HepG2 (cell line): ENCODE measurements around the gene ZNF320. TPM values are rescaled to one million over a fixed set of nuclear protein-coding genes. Genes with fewer than 3 reads are reported as not detected.

Experiments
- ATAC-seq: fragments of 200-7000 bp; cut with Tn5 transposase; 3 replicates; pipeline ENCODE4 v1.9.1; 2020; ENCODE audit warnings: mild to moderate bottlenecking, moderate library complexity
- BruUV-seq: library from RNA; stranded (reverse); fragments of 400-500 nt; replicated peaks from 2 replicates; lab custom pipeline; 2021; lab: Mats Ljungman, UMichigan
- CTCF ChIA-PET: fragments of 300-600 bp; formaldehyde crosslinking; extraction: SDS; loops from one replicate; lab custom pipeline; 2021; ENCODE audit warnings: low total read pairs, inconsistent platforms, low intra/inter-chr PET ratio; lab: Yijun Ruan, JAX
- POLR2A ChIA-PET: fragments of 350-600 bp; sonication (Branson Sonifier 250); formaldehyde crosslinking; loops from one replicate; lab custom pipeline; 2020; ENCODE audit warnings: antibody characterized with exemption, inconsistent platforms; lab: Yijun Ruan, JAX
- DNase-seq: peaks from one replicate; pipeline ENCODE4 v3.0.0-alpha.2; 2015; ENCODE audit warnings: low spot score
- FAIRE-seq: peaks from 3 replicates; lab custom pipeline; 2011; peaks lifted over from hg19 to GRCh38; lab: Jason Lieb, UNC
- H2AFZ ChIP-seq: one replicate; pipeline ENCODE4 v1.6.1; 2011; ENCODE audit warnings: low read length, inconsistent platforms
- H3K27ac ChIP-seq: fragments of 300-600 bp; 3 replicates; pipeline ENCODE4 v1.8.0; 2011; ENCODE audit warnings: mixed run types, mild to moderate bottlenecking, mixed read lengths, low read length, inconsistent platforms; ENCODE audit not compliant: insufficient read depth; ENCODE audit errors: extremely low read length
- H3K27me3 ChIP-seq, 2 experiments: fragments of 200-600 bp in 1 of 2; 2 replicates in 1 of 2; 3 replicates in 1 of 2; pipeline versions ENCODE4 v1.6.0 to v1.8.0; 2011; ENCODE audit warnings: low read length in 2 of 2, mild to moderate bottlenecking in 2 of 2, moderate library complexity in 2 of 2, inconsistent platforms in 1 of 2; ENCODE audit not compliant: insufficient read depth in 2 of 2, control insufficient read depth in 1 of 2
- H3K36me3 ChIP-seq, 2 experiments: fragments of 200-600 bp in 1 of 2; replicated peaks in 1 of 2; 2 replicates in 1 of 2; 3 replicates in 1 of 2; pipeline versions ENCODE4 v1.5.1 to v1.8.0; 2011; ENCODE audit warnings: low read length in 2 of 2, inconsistent platforms in 1 of 2; ENCODE audit not compliant: insufficient read depth in 2 of 2, control insufficient read depth in 1 of 2
- H3K4me1 ChIP-seq: 2 replicates; pipeline ENCODE4 v1.5.1; 2012; ENCODE audit warnings: low read length, inconsistent platforms; ENCODE audit not compliant: insufficient read depth
- H3K4me2 ChIP-seq: 2 replicates; pipeline ENCODE4 v1.6.0; 2011; ENCODE audit warnings: low read depth, low read length, inconsistent platforms
- H3K4me3 ChIP-seq, 3 experiments: fragments of 200-600 bp in 1 of 3; sonication (generic), shearing (Covaris generic) in 1 of 3; replicated peaks in 1 of 3; 2 replicates each; pipeline ENCODE4 v1.5.1; 2011 to 2016; ENCODE audit warnings: low read length in 3 of 3, inconsistent platforms in 2 of 3, low read depth in 2 of 3, mild to moderate bottlenecking in 2 of 3, control low read depth in 1 of 3, mixed read lengths in 1 of 3; ENCODE audit not compliant: insufficient read depth in 1 of 3
- H3K79me2 ChIP-seq: one replicate; pipeline ENCODE4 v1.6.1; 2011; ENCODE audit warnings: low read length, inconsistent platforms; ENCODE audit not compliant: insufficient read depth
- H3K9ac ChIP-seq: 2 replicates; pipeline ENCODE4 v1.6.0; 2011; ENCODE audit warnings: mild to moderate bottlenecking, low read depth, low read length, inconsistent platforms; ENCODE audit not compliant: insufficient read depth
- H3K9me3 ChIP-seq: 2 replicates; pipeline ENCODE4 v1.5.1; 2012; ENCODE audit warnings: mild to moderate bottlenecking, low read length
- H4K20me1 ChIP-seq: 2 replicates; pipeline ENCODE4 v1.6.0; 2011; ENCODE audit warnings: inconsistent platforms, mild to moderate bottlenecking, low read length, moderate library complexity; ENCODE audit not compliant: insufficient read depth
- ATRX ChIP-seq: sonication (generic); formaldehyde crosslinking; IDR thresholded peaks from 2 replicates; pipeline ENCODE4 v1.4.0; 2020; ENCODE audit warnings: missing genetic modification reagents, borderline replicate concordance
- GZF1 ChIP-seq: sonication (generic); formaldehyde crosslinking; IDR thresholded peaks from 2 replicates; pipeline ENCODE4 v1.5.1; 2020; ENCODE audit warnings: mild to moderate bottlenecking, missing genetic modification reagents
- PAF1 ChIP-seq: IDR thresholded peaks from 2 replicates; pipeline ENCODE4 v1.6.1; 2016; ENCODE audit warnings: missing genetic modification reagents, missing compliant biosample characterization
- RXRB ChIP-seq: IDR thresholded peaks from 2 replicates; pipeline ENCODE4 v1.6.1; 2016; ENCODE audit warnings: borderline replicate concordance, missing genetic modification reagents, missing compliant biosample characterization
- SMAD1 ChIP-seq: sonication (generic); formaldehyde crosslinking; IDR thresholded peaks from 2 replicates; pipeline ENCODE4 v1.4.0; 2020; ENCODE audit warnings: missing genetic modification reagents, low read depth, mild to moderate bottlenecking, borderline replicate concordance
- SP5 ChIP-seq: IDR thresholded peaks from 2 replicates; pipeline ENCODE4 v1.6.1; 2016; ENCODE audit warnings: low read depth, borderline replicate concordance
- ZBTB21 ChIP-seq: sonication (generic); formaldehyde crosslinking; IDR thresholded peaks from 2 replicates; pipeline ENCODE4 v1.4.0; 2020; ENCODE audit warnings: missing genetic modification reagents
- ZNF263 ChIP-seq: sonication (generic); formaldehyde crosslinking; IDR thresholded peaks from 2 replicates; pipeline ENCODE4 v1.4.0; 2020; ENCODE audit warnings: missing genetic modification reagents
- ZNF75D ChIP-seq: sonication (generic); formaldehyde crosslinking; IDR thresholded peaks from 2 replicates; pipeline ENCODE4 v1.8.1; 2023; ENCODE audit warnings: missing genetic modification reagents, mild to moderate bottlenecking, borderline replicate concordance
- ZSCAN21 ChIP-seq: sonication (generic); formaldehyde crosslinking; IDR thresholded peaks from 2 replicates; pipeline ENCODE4 v1.8.0; 2022; ENCODE audit warnings: mild to moderate bottlenecking, missing genetic modification reagents, moderate library complexity, borderline replicate concordance
- WGBS: methylation state at CpG from one replicate; pipeline ENCODE4 v1.1.6; 2017; ENCODE audit warnings: low lambda C conversion rate; 5-methylcytosine and 5-hydroxymethylcytosine counted together
- in situ Hi-C: cut with HindIII; loops from 2 replicates; pipeline ENCODE4 v1.10.0; 2017; ENCODE audit warnings: low pct_unique_long_range_greater_than_20kb; ENCODE audit not compliant: extremely low pct_ligation_motif_present
- intact Hi-C: fragments of 100-400 bp; cut with micrococcal nuclease; formaldehyde crosslinking; loops from one replicate; pipeline ENCODE4 v1.10.0; 2022; ENCODE audit not compliant: unreplicated experiment
- polyA plus RNA-seq, 8 experiments: library from polyadenylated mRNA; depleted of rRNA in 3 of 8; stranded (reverse) in 7 of 8; unstranded in 1 of 8; fragments of >200 nt; fragmentation: Illumina TruSeq in 4 of 8; extraction: Trizol in 4 of 8; gene quantifications; 2 replicates each; pipeline versions ENCODE4 v1.2.1 to v1.2.3, GENCODE V29; 2011 to 2016; ENCODE audit warnings: low read depth in 4 of 8, missing spikeins in 1 of 8, mixed read lengths in 1 of 8; ENCODE audit not compliant: insufficient read depth in 1 of 8
- total RNA-seq, 5 experiments: library from RNA; depleted of rRNA; stranded (reverse); fragments of >200 nt; fragmentation: Illumina TruSeq; extraction: Trizol; gene quantifications; 2 replicates each; pipeline ENCODE4 v1.2.3, GENCODE V29; 2016; ENCODE audit warnings: low read depth in 1 of 5
- TF ChIP-seq, protein P1 (sequence below): IDR thresholded peaks from 2 replicates; pipeline ENCODE4 v1.6.1; 2016; ENCODE audit warnings: low read depth, borderline replicate concordance
- TF ChIP-seq, protein P2 (sequence below): sonication (generic); formaldehyde crosslinking; IDR thresholded peaks from 2 replicates; pipeline ENCODE4 v1.4.0; 2020; ENCODE audit warnings: missing genetic modification reagents
- TF ChIP-seq, protein P3 (sequence below): sonication (generic); formaldehyde crosslinking; IDR thresholded peaks from 2 replicates; pipeline ENCODE4 v1.4.0; 2020; ENCODE audit warnings: missing genetic modification reagents
- TF ChIP-seq, protein P4 (sequence below): sonication (generic); formaldehyde crosslinking; IDR thresholded peaks from 2 replicates; pipeline ENCODE4 v1.5.1; 2020; ENCODE audit warnings: mild to moderate bottlenecking, missing genetic modification reagents, borderline replicate concordance

The ZNF320 gene
- total and polyA plus RNA-seq, 2 of the 13 experiments (the other 11 are each of a cell fraction or from before 2014, with no cell fraction given) = 0.49 TPM; not detected in 1

DNA sequence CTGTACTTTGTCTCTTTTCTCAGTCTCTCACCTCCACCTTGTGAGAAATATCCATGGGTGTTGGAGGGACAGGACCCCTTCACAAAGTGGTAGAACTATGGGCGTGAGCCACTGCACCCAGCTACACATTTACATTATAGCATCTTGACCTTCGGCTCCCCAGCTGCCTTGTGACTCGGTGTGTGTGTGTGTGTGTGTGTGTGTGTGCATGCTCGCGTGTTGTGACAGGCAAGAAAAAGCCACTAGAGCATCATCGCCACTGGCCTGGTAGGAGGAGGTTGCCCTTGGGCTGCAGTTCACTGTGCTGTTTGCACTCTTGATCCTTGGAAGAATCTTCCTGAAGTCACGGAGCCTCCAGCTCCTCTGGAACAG is 39.5 kb upstream of the ZNF320 start:
- Histone ChIP-seq H3K9me3 (no peaks in the 10 kb centered on the region), H3K27ac (no peak overlapping the region), H3K4me2 (no peak overlapping the region), H3K4me3 (no peak overlapping the region), H2AFZ (no peak overlapping the region), H3K36me3 (no peaks in the 10 kb centered on the region; a peak in 1 of 5 replicates), H4K20me1 (no peaks in the 10 kb centered on the region), H3K27me3 (no peaks in the 10 kb centered on the region; a peak in 1 of 5 replicates)
- WGBS = 91% methylated on average over 7 of the region's 7 CpGs
- POLR2A ChIA-PET = no interaction called here
- in situ Hi-C loops = no loop called here
- FAIRE-seq = no peak
- no peak for DNase-seq
- intact Hi-C loops = no loop called here
- no peak for TF ChIP-seq SP5
- TF ChIP-seq ZBTB21 = no peak
- no peak for TF ChIP-seq ATRX (CRISPR knock-in tag)
- no peak for TF ChIP-seq ZNF263 (CRISPR knock-in tag)
- TF ChIP-seq, protein P1, sequence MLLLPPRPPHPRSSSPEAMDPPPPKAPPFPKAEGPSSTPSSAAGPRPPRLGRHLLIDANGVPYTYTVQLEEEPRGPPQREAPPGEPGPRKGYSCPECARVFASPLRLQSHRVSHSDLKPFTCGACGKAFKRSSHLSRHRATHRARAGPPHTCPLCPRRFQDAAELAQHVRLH (CRISPR knock-in tag) = no peak
- TF ChIP-seq PAF1 (CRISPR knock-in tag) = no peak
- no peak for TF ChIP-seq SMAD1 (CRISPR knock-in tag)
- TF ChIP-seq, protein P2, sequence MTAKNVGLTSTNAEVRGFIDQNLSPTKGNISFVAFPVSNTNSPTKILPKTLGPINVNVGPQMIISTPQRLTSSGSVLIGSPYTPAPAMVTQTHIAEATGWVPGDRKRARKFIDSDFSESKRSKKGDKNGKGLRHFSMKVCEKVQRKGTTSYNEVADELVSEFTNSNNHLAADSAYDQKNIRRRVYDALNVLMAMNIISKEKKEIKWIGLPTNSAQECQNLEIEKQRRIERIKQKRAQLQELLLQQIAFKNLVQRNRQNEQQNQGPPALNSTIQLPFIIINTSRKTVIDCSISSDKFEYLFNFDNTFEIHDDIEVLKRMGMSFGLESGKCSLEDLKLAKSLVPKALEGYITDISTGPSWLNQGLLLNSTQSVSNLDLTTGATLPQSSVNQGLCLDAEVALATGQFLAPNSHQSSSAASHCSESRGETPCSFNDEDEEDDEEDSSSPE (CRISPR knock-in tag) = no peak
- TF ChIP-seq ZSCAN21 (CRISPR knock-in tag) = no peak
- no peak for TF ChIP-seq GZF1
- no peak for TF ChIP-seq RXRB (CRISPR knock-in tag)
- no peak for TF ChIP-seq ZNF75D
- TF ChIP-seq, protein P3, sequence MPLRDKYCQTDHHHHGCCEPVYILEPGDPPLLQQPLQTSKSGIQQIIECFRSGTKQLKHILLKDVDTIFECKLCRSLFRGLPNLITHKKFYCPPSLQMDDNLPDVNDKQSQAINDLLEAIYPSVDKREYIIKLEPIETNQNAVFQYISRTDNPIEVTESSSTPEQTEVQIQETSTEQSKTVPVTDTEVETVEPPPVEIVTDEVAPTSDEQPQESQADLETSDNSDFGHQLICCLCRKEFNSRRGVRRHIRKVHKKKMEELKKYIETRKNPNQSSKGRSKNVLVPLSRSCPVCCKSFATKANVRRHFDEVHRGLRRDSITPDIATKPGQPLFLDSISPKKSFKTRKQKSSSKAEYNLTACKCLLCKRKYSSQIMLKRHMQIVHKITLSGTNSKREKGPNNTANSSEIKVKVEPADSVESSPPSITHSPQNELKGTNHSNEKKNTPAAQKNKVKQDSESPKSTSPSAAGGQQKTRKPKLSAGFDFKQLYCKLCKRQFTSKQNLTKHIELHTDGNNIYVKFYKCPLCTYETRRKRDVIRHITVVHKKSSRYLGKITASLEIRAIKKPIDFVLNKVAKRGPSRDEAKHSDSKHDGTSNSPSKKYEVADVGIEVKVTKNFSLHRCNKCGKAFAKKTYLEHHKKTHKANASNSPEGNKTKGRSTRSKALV (CRISPR knock-in tag) = no peak
- TF ChIP-seq, protein P4, sequence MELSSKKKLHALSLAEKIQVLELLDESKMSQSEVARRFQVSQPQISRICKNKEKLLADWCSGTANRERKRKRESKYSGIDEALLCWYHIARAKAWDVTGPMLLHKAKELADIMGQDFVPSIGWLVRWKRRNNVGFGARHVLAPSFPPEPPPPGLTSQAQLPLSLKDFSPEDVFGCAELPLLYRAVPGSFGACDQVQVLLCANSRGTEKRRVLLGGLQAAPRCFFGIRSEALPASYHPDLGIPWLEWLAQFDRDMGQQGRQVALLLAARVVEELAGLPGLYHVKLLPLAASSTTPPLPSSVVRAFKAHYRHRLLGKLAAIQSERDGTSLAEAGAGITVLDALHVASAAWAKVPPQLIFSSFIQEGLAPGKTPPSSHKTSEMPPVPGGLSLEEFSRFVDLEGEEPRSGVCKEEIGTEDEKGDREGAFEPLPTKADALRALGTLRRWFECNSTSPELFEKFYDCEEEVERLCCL (CRISPR knock-in tag) = no peak
- TF ChIP-seq, all 625 proteins: peak for 0
- ATAC-seq = no peak
- Histone ChIP-seq H3K79me2 (peaks cover 5% of the 10 kb centered on the region), H3K9ac (no peak overlapping the region), H3K4me1 (peaks cover 32% of the 10 kb centered on the region)
- CTCF ChIA-PET = no interaction called here
- no TSS peak for BruUV-seq
